GM23338 (cell line): ENCODE data around the gene FAHD1. TPM values are rescaled to one million over a fixed set of nuclear protein-coding genes. Genes with fewer than 3 reads are reported as not detected.

Experiments
- ATAC-seq: fragments of 200-7000 bp; cut with Tn5 transposase; 3 replicates; pipeline ENCODE4 v1.9.1; 2020
- DNase-seq: peaks from one replicate; pipeline ENCODE4 v3.0.0-alpha.2; 2015; ENCODE audit warnings: low spot score
- H2AFZ ChIP-seq: fragments of 200-600 bp; sonication (generic); 2 replicates; pipeline ENCODE4 v1.8.0; 2016; ENCODE audit warnings: antibody characterized with exemption, mild to moderate bottlenecking, moderate library complexity
- H3F3A ChIP-seq: fragments of 200-600 bp; sonication (generic); replicated peaks from 2 replicates; pipeline ENCODE4 v1.8.0; 2017; ENCODE audit warnings: antibody characterized with exemption, mixed run types, low read depth
- H3K27ac ChIP-seq: fragments of 200-600 bp; sonication (generic); 2 replicates; pipeline ENCODE4 v1.6.1; 2016; ENCODE audit warnings: low read depth
- H3K27me3 ChIP-seq: fragments of 200-600 bp; sonication (generic); 2 replicates; pipeline ENCODE4 v1.8.0; 2016; ENCODE audit warnings: mild to moderate bottlenecking, mixed run types, moderate library complexity; ENCODE audit not compliant: insufficient read depth
- H3K36me3 ChIP-seq: fragments of 200-600 bp; sonication (generic); 2 replicates; pipeline ENCODE4 v1.8.0; 2016; ENCODE audit warnings: mild to moderate bottlenecking; ENCODE audit not compliant: insufficient read depth
- H3K4me1 ChIP-seq: fragments of 200-600 bp; sonication (generic); 2 replicates; pipeline ENCODE4 v1.8.0; 2016; ENCODE audit warnings: mild to moderate bottlenecking, moderate library complexity; ENCODE audit not compliant: insufficient read depth
- H3K4me2 ChIP-seq: fragments of 200-600 bp; sonication (generic); 2 replicates; pipeline ENCODE4 v1.7.1; 2017; ENCODE audit warnings: mixed run types
- H3K4me3 ChIP-seq: fragments of 200-600 bp; sonication (generic); 2 replicates; pipeline ENCODE4 v1.6.1; 2016; ENCODE audit warnings: mixed run types
- H3K79me2 ChIP-seq: fragments of 200-600 bp; sonication (generic); replicated peaks from 2 replicates; pipeline ENCODE4 v1.8.0; 2017; ENCODE audit warnings: mild to moderate bottlenecking; ENCODE audit not compliant: insufficient read depth
- H3K9me2 ChIP-seq: fragments of 200-600 bp; sonication (generic); 2 replicates; pipeline ENCODE4 v1.8.0; 2017; ENCODE audit not compliant: insufficient read depth
- H4K20me1 ChIP-seq: fragments of 200-600 bp; sonication (generic); replicated peaks from 2 replicates; pipeline ENCODE4 v1.8.0; 2017; ENCODE audit warnings: mild to moderate bottlenecking; ENCODE audit not compliant: insufficient read depth
- H3K27ac Mint-ChIP-seq: 2 replicates; pipeline ENCODE4 v1.8.0; 2020; ENCODE audit warnings: inconsistent platforms, mild to moderate bottlenecking, moderate library complexity, mixed read lengths
- H3K27me3 Mint-ChIP-seq: 3 replicates; pipeline ENCODE4 v1.8.0; 2022; ENCODE audit warnings: low read depth, mild to moderate bottlenecking, moderate library complexity, mixed read lengths, inconsistent platforms; ENCODE audit not compliant: insufficient read depth, poor library complexity
- H3K36me3 Mint-ChIP-seq: 3 replicates; pipeline ENCODE4 v1.8.0; 2021; ENCODE audit warnings: low read depth, mild to moderate bottlenecking, inconsistent platforms, moderate library complexity, mixed read lengths
- H3K4me1 Mint-ChIP-seq: 3 replicates; pipeline ENCODE4 v1.8.0; 2020; ENCODE audit warnings: mild to moderate bottlenecking, inconsistent platforms, mixed read lengths
- H3K4me3 Mint-ChIP-seq: 3 replicates; pipeline ENCODE4 v1.8.0; 2021; ENCODE audit warnings: moderate library complexity, mild to moderate bottlenecking, inconsistent platforms, mixed read lengths
- H3K9me3 Mint-ChIP-seq: 3 replicates; pipeline ENCODE4 v1.8.0; 2020; ENCODE audit warnings: moderate library complexity, mild to moderate bottlenecking, inconsistent platforms, mixed read lengths
- EZH2 ChIP-seq: fragments of 200-600 bp; sonication (generic); IDR thresholded peaks from one replicate; pipeline ENCODE4 v1.8.0; 2017; ENCODE audit warnings: antibody characterized with exemption, mild to moderate bottlenecking, low read depth; ENCODE audit not compliant: unreplicated experiment
- JUNB ChIP-seq: IDR thresholded peaks from one replicate; pipeline ENCODE4 v1.6.1; 2016; ENCODE audit warnings: antibody characterized with exemption; ENCODE audit not compliant: unreplicated experiment
- NANOG ChIP-seq: IDR thresholded peaks from 2 replicates; pipeline ENCODE4 v1.6.1; 2016; ENCODE audit warnings: antibody characterized with exemption, borderline replicate concordance
- REST ChIP-seq: IDR thresholded peaks from one replicate; pipeline ENCODE4 v1.6.1; 2018; ENCODE audit warnings: antibody characterized with exemption; ENCODE audit not compliant: unreplicated experiment
- polyA plus RNA-seq: library from polyadenylated mRNA; unstranded; fragments of >200 nt; fragmentation: Nextera tagmentation; extraction: Ambion mirVana; gene quantifications from 2 replicates; pipeline ENCODE4 v1.2.1, GENCODE V29; 2016
- total RNA-seq: library from RNA; depleted of rRNA; stranded (reverse); fragments of >200 nt; shearing (Covaris generic); gene quantifications from 2 replicates; pipeline ENCODE4 v1.2.3, GENCODE V29; 2014

FAHD1 gene
- total and polyA plus RNA-seq, 2 experiments from 2014 or later = 21.0 to 23.9 TPM

- Mint-ChIP-seq H3K9me3 (peaks cover 2% of the 10 kb centered on the region; the same call in 1 of the 3 replicates), H3K27me3 (peaks cover 20% of the 10 kb centered on the region)
These were observed 50.1 kb downstream of the FAHD1 start for GRCh38 chr16:1877089-1877488.

GRCh38 chr16:1877804-1878203 lies 50.8 kb downstream of the FAHD1 start:
- Histone ChIP-seq H3K4me3 (no peak overlapping the region), H3K4me1 (no peaks in the 10 kb centered on the region), H4K20me1 (no peaks in the 10 kb centered on the region), H3K79me2 (no peaks in the 10 kb centered on the region), H3K4me2 (no peak overlapping the region), H3K36me3 (no peaks in the 10 kb centered on the region), H2AFZ (no peak overlapping the region), H3K27me3 (peaks cover 18% of the 10 kb centered on the region), H3F3A (no peaks in the 10 kb centered on the region), H3K9me2 (no peaks in the 10 kb centered on the region), H3K27ac (no peak overlapping the region)
- Mint-ChIP-seq H3K27ac (no peak overlapping the region), H3K9me3 (no peaks in the 10 kb centered on the region; the same call in 2 of the 3 replicates), H3K4me1 (no peaks in the 10 kb centered on the region; the same call in 2 of the 3 replicates), H3K4me3 (no peak overlapping the region; the same call in 2 of the 3 replicates), H3K36me3 (no peaks in the 10 kb centered on the region), H3K27me3 (peaks cover 13% of the 10 kb centered on the region)
- ATAC-seq = no peak
- no peak for DNase-seq
- TF ChIP-seq EZH2 = no peak
- TF ChIP-seq NANOG = no peak
- no peak for TF ChIP-seq JUNB
- no peak for TF ChIP-seq REST

More at GRCh38 chr16:1877089-1877488, 50.1 kb downstream of the FAHD1 start:
- TF ChIP-seq REST = no peak
- TF ChIP-seq NANOG = no peak
- H2AFZ ChIP-seq = peak overlapping the region; percentile 72; the same call in 1 of the 2 replicates
- no peak overlapping the region for H3K27ac Mint-ChIP-seq
- no peak overlapping the region for H3K4me3 Mint-ChIP-seq
- H3K36me3 Mint-ChIP-seq = no peaks in the 10 kb centered on the region
- H3K27ac ChIP-seq = no peak overlapping the region
- ATAC-seq = no peak
- H4K20me1 ChIP-seq = no peaks in the 10 kb centered on the region
- DNase-seq = no peak
- H3K4me1 Mint-ChIP-seq = peaks cover 2% of the 10 kb centered on the region; the same call in 1 of the 3 replicates
- H3F3A ChIP-seq = no peaks in the 10 kb centered on the region
- no peaks in the 10 kb centered on the region for H3K36me3 ChIP-seq
- H3K79me2 ChIP-seq = no peaks in the 10 kb centered on the region
- no peak overlapping the region for H3K4me3 ChIP-seq
- no peak overlapping the region for H3K4me2 ChIP-seq
- no peaks in the 10 kb centered on the region for H3K9me2 ChIP-seq
- peaks cover 25% of the 10 kb centered on the region for H3K27me3 ChIP-seq
- no peaks in the 10 kb centered on the region for H3K4me1 ChIP-seq
